HepG2 (cell line): ENCODE data around the gene UGT1A8. TPM values are rescaled to one million over a fixed set of nuclear protein-coding genes. Genes with fewer than 3 reads are reported as not detected.

Experiments used
- ATAC-seq: fragments of 200-7000 bp; cut with Tn5 transposase; 3 replicates; pipeline ENCODE4 v1.9.1; 2020; ENCODE audit warnings: mild to moderate bottlenecking, moderate library complexity
- BruUV-seq: library from RNA; stranded (reverse); fragments of 400-500 nt; replicated peaks from 2 replicates; lab custom pipeline; 2021; lab: Mats Ljungman, UMichigan
- CTCF ChIA-PET: fragments of 300-600 bp; formaldehyde crosslinking; extraction: SDS; loops from one replicate; lab custom pipeline; 2021; ENCODE audit warnings: low total read pairs, inconsistent platforms, low intra/inter-chr PET ratio; lab: Yijun Ruan, JAX
- POLR2A ChIA-PET: fragments of 350-600 bp; sonication (Branson Sonifier 250); formaldehyde crosslinking; loops from one replicate; lab custom pipeline; 2020; ENCODE audit warnings: antibody characterized with exemption, inconsistent platforms; lab: Yijun Ruan, JAX
- DNase-seq: peaks from one replicate; pipeline ENCODE4 v3.0.0-alpha.2; 2015; ENCODE audit warnings: low spot score
- FAIRE-seq: peaks from 3 replicates; lab custom pipeline; 2011; peaks lifted over from hg19 to GRCh38; lab: Jason Lieb, UNC
- H2AFZ ChIP-seq: one replicate; pipeline ENCODE4 v1.6.1; 2011; ENCODE audit warnings: low read length, inconsistent platforms
- H3K27ac ChIP-seq: fragments of 300-600 bp; 3 replicates; pipeline ENCODE4 v1.8.0; 2011; ENCODE audit warnings: mixed run types, mild to moderate bottlenecking, mixed read lengths, low read length, inconsistent platforms; ENCODE audit not compliant: insufficient read depth; ENCODE audit errors: extremely low read length
- H3K27me3 ChIP-seq, 2 experiments: fragments of 200-600 bp in 1 of 2; 2 replicates in 1 of 2; 3 replicates in 1 of 2; pipeline versions ENCODE4 v1.6.0 to v1.8.0; 2011; ENCODE audit warnings: low read length in 2 of 2, mild to moderate bottlenecking in 2 of 2, moderate library complexity in 2 of 2, inconsistent platforms in 1 of 2; ENCODE audit not compliant: insufficient read depth in 2 of 2, control insufficient read depth in 1 of 2
- H3K36me3 ChIP-seq, 2 experiments: fragments of 200-600 bp in 1 of 2; replicated peaks in 1 of 2; 2 replicates in 1 of 2; 3 replicates in 1 of 2; pipeline versions ENCODE4 v1.5.1 to v1.8.0; 2011; ENCODE audit warnings: low read length in 2 of 2, inconsistent platforms in 1 of 2; ENCODE audit not compliant: insufficient read depth in 2 of 2, control insufficient read depth in 1 of 2
- H3K4me1 ChIP-seq: 2 replicates; pipeline ENCODE4 v1.5.1; 2012; ENCODE audit warnings: low read length, inconsistent platforms; ENCODE audit not compliant: insufficient read depth
- H3K4me2 ChIP-seq: 2 replicates; pipeline ENCODE4 v1.6.0; 2011; ENCODE audit warnings: low read depth, low read length, inconsistent platforms
- H3K4me3 ChIP-seq, 3 experiments: fragments of 200-600 bp in 1 of 3; sonication (generic), shearing (Covaris generic) in 1 of 3; replicated peaks in 1 of 3; 2 replicates each; pipeline ENCODE4 v1.5.1; 2011 to 2016; ENCODE audit warnings: low read length in 3 of 3, inconsistent platforms in 2 of 3, low read depth in 2 of 3, mild to moderate bottlenecking in 2 of 3, control low read depth in 1 of 3, mixed read lengths in 1 of 3; ENCODE audit not compliant: insufficient read depth in 1 of 3
- H3K79me2 ChIP-seq: one replicate; pipeline ENCODE4 v1.6.1; 2011; ENCODE audit warnings: low read length, inconsistent platforms; ENCODE audit not compliant: insufficient read depth
- H3K9ac ChIP-seq: 2 replicates; pipeline ENCODE4 v1.6.0; 2011; ENCODE audit warnings: mild to moderate bottlenecking, low read depth, low read length, inconsistent platforms; ENCODE audit not compliant: insufficient read depth
- H3K9me3 ChIP-seq: 2 replicates; pipeline ENCODE4 v1.5.1; 2012; ENCODE audit warnings: mild to moderate bottlenecking, low read length
- H4K20me1 ChIP-seq: 2 replicates; pipeline ENCODE4 v1.6.0; 2011; ENCODE audit warnings: inconsistent platforms, mild to moderate bottlenecking, low read length, moderate library complexity; ENCODE audit not compliant: insufficient read depth
- FOXA3 ChIP-seq: IDR thresholded peaks from 2 replicates; pipeline ENCODE4 v1.6.1; 2016; ENCODE audit warnings: missing genetic modification reagents, missing compliant biosample characterization
- KAT2B ChIP-seq: fragments of 150-350 bp; IDR thresholded peaks from 2 replicates; pipeline ENCODE4 v1.6.1; 2014; ENCODE audit warnings: low read depth, low read length, borderline replicate concordance
- MAFK ChIP-seq, 2 experiments: IDR thresholded peaks in 1 of 2; conservative IDR thresholded peaks in 1 of 2; 2 replicates each; pipeline ENCODE4 v1.6.1; 2011; ENCODE audit warnings: improper control_type of control experiment in 2 of 2, low read length in 2 of 2
- PCBP1 ChIP-seq: fragments of 200-400 bp; formaldehyde crosslinking; IDR thresholded peaks from 2 replicates; pipeline ENCODE4 v1.6.1; 2017; ENCODE audit warnings: mild to moderate bottlenecking, low read depth, low read length, borderline replicate concordance
- SNRNP70 ChIP-seq: fragments of 200-400 bp; formaldehyde crosslinking; IDR thresholded peaks from 2 replicates; pipeline ENCODE4 v1.6.1; 2017; ENCODE audit warnings: mild to moderate bottlenecking, low read depth, low read length, moderate library complexity
- ZNF816 ChIP-seq: sonication (generic); formaldehyde crosslinking; IDR thresholded peaks from 2 replicates; pipeline ENCODE4 v1.8.0; 2022; ENCODE audit warnings: missing genetic modification reagents, mild to moderate bottlenecking, borderline replicate concordance
- ZNF83 ChIP-seq: sonication (generic); formaldehyde crosslinking; IDR thresholded peaks from 2 replicates; pipeline ENCODE4 v1.4.0; 2020; ENCODE audit warnings: missing genetic modification reagents, mild to moderate bottlenecking, borderline replicate concordance
- WGBS: methylation state at CpG from one replicate; pipeline ENCODE4 v1.1.6; 2017; ENCODE audit warnings: low lambda C conversion rate; 5-methylcytosine and 5-hydroxymethylcytosine counted together
- in situ Hi-C: cut with HindIII; loops from 2 replicates; pipeline ENCODE4 v1.10.0; 2017; ENCODE audit warnings: low pct_unique_long_range_greater_than_20kb; ENCODE audit not compliant: extremely low pct_ligation_motif_present
- intact Hi-C: fragments of 100-400 bp; cut with micrococcal nuclease; formaldehyde crosslinking; loops from one replicate; pipeline ENCODE4 v1.10.0; 2022; ENCODE audit not compliant: unreplicated experiment
- polyA plus RNA-seq, 8 experiments: library from polyadenylated mRNA; depleted of rRNA in 3 of 8; stranded (reverse) in 7 of 8; unstranded in 1 of 8; fragments of >200 nt; fragmentation: Illumina TruSeq in 4 of 8; extraction: Trizol in 4 of 8; gene quantifications; 2 replicates each; pipeline versions ENCODE4 v1.2.1 to v1.2.3, GENCODE V29; 2011 to 2016; ENCODE audit warnings: low read depth in 4 of 8, missing spikeins in 1 of 8, mixed read lengths in 1 of 8; ENCODE audit not compliant: insufficient read depth in 1 of 8
- total RNA-seq, 5 experiments: library from RNA; depleted of rRNA; stranded (reverse); fragments of >200 nt; fragmentation: Illumina TruSeq; extraction: Trizol; gene quantifications; 2 replicates each; pipeline ENCODE4 v1.2.3, GENCODE V29; 2016; ENCODE audit warnings: low read depth in 1 of 5
- TF ChIP-seq, protein P1 (sequence below): IDR thresholded peaks from 2 replicates; pipeline ENCODE4 v1.6.1; 2016; ENCODE audit warnings: missing compliant biosample characterization, missing genetic modification reagents, borderline replicate concordance
- TF ChIP-seq, protein P2 (sequence below): sonication (generic); formaldehyde crosslinking; IDR thresholded peaks from 2 replicates; pipeline ENCODE4 v1.5.0; 2020; ENCODE audit warnings: missing genetic modification reagents, mild to moderate bottlenecking, borderline replicate concordance
- TF ChIP-seq, protein P3 (sequence below): IDR thresholded peaks from 2 replicates; pipeline ENCODE4 v1.6.1; 2016; ENCODE audit warnings: missing biosample characterization, missing genetic modification reagents, low read depth

Gene UGT1A8
- total and polyA plus RNA-seq, 2 of the 13 experiments (the other 11 are each of a cell fraction or from before 2014, with no cell fraction given) = not detected

DNA sequence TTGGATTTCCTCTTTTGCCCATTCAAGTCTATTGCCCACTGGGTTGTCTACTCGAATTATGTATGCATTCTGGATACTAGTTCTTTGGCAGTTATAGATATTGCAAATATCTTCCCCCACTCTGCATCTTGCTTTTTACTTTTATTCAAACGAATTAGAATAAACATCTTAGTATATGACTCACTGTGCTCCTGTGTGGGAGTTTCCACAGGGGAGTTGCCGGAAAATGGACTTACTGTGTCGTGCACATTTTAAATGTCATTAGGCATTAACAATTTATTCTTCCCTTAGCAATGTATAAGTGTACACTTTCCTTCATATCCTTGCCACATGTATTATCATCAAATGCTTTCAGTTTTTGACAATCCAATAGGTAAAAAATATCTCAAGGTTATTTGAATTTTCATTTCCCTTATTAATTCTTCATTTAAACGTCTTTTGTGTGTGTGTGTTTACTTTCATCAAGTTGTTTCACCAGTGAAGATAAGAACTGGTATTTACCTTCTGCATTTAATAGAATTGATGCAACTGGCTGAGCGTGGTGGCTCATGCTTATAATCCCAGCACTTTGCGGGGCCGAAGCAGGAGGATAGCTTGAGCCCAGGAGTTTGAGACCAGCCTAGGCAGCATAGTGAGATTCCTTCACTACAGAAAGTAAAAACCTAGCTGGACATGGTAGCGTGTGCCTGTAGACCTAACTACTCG, 90.7 kb downstream of the UGT1A8 start:
- no peaks in the 10 kb centered on the region for H3K27me3 ChIP-seq
- intact Hi-C loops (no loop called here), in situ Hi-C loops (no loop called here)
- H3K4me2 ChIP-seq = no peak overlapping the region
- no peak overlapping the region for H3K9ac ChIP-seq
- FAIRE-seq (no peak), DNase-seq (no peak), ATAC-seq (no peak)
- ChIA-PET CTCF (no interaction called here), POLR2A (no interaction called here)
- H2AFZ ChIP-seq = no peak overlapping the region
- H3K4me1 ChIP-seq = no peaks in the 10 kb centered on the region
- H3K27ac ChIP-seq = no peak overlapping the region
- H3K36me3 ChIP-seq = no peaks in the 10 kb centered on the region
- TF ChIP-seq PCBP1 = no peak
- 64% methylated on average over 10 of the region's 10 CpGs for WGBS
- H3K79me2 ChIP-seq = no peaks in the 10 kb centered on the region
- H4K20me1 ChIP-seq = no peaks in the 10 kb centered on the region
- no TSS peak for BruUV-seq
- H3K9me3 ChIP-seq = no peaks in the 10 kb centered on the region
- H3K4me3 ChIP-seq = no peak overlapping the region

DNA sequence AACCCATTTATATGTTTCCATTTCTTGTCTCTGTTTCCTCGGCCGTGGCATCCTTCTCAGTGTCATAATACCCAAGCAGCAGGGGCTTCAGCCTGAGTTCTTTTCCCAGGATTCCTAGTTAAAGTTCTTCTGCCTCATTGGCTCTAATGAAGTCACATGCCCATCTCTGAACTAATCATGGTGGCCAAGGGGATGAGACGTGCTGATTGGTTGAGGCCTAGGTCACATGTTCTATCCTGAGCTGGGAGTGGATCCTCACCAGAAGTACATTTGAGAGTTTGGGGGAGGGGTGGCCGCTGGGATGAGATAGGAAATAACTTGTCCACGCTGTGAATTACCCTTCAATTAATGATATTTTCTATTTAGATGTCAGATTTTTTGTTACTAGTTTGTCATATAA, 91.5 kb downstream of the UGT1A8 start:
- Histone ChIP-seq H3K9ac (no peak overlapping the region), H3K4me3 (no peak overlapping the region), H3K36me3 (no peaks in the 10 kb centered on the region), H3K4me1 (no peaks in the 10 kb centered on the region), H3K79me2 (no peaks in the 10 kb centered on the region), H3K9me3 (no peaks in the 10 kb centered on the region), H2AFZ (no peak overlapping the region), H3K27me3 (no peaks in the 10 kb centered on the region), H3K4me2 (no peak overlapping the region), H4K20me1 (no peaks in the 10 kb centered on the region), H3K27ac (no peak overlapping the region)
- in situ Hi-C loops = no loop called here
- DNase-seq (no peak), FAIRE-seq (no peak), ATAC-seq (no peak)
- TF ChIP-seq MAFK (conservative IDR thresholded peaks at IDR 0.05 in 1 of 2, IDR thresholded peaks at IDR 0.05 in 1 of 2; ENCODE audit: low read length in 2 of 2) = no peak
- TF ChIP-seq, protein P1, sequence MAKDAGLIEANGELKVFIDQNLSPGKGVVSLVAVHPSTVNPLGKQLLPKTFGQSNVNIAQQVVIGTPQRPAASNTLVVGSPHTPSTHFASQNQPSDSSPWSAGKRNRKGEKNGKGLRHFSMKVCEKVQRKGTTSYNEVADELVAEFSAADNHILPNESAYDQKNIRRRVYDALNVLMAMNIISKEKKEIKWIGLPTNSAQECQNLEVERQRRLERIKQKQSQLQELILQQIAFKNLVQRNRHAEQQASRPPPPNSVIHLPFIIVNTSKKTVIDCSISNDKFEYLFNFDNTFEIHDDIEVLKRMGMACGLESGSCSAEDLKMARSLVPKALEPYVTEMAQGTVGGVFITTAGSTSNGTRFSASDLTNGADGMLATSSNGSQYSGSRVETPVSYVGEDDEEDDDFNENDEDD (CRISPR knock-in tag) = no peak
- no peak for TF ChIP-seq FOXA3 (CRISPR knock-in tag)
- TF ChIP-seq SNRNP70 = no peak
- TF ChIP-seq, protein P2, sequence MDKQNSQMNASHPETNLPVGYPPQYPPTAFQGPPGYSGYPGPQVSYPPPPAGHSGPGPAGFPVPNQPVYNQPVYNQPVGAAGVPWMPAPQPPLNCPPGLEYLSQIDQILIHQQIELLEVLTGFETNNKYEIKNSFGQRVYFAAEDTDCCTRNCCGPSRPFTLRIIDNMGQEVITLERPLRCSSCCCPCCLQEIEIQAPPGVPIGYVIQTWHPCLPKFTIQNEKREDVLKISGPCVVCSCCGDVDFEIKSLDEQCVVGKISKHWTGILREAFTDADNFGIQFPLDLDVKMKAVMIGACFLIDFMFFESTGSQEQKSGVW = no peak
- no peak for TF ChIP-seq KAT2B
- TF ChIP-seq, protein P3, sequence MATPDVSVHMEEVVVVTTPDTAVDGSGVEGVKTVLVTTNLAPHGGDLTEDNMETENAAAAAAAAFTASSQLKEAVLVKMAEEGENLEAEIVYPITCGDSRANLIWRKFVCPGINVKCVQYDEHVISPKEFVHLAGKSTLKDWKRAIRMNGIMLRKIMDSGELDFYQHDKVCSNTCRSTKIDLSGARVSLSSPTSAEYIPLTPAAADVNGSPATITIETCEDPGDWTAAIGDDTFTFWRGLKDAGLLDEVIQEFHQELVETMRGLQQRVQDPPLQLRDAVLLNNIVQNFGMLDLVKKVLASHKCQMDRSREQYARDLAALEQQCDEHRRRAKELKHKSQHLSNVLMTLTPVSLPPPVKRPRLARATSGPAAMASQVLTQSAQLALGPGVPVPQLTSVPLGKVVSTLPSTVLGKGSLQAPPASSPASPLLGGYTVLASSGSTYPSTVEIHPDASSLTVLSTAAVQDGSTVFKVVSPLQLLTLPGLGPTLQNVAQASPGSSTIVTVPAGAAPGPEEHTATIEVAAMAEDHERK (CRISPR knock-in tag) = no peak
- TF ChIP-seq ZNF83 = no peak
- no peak for TF ChIP-seq ZNF816 (CRISPR knock-in tag)
- ChIA-PET CTCF (no interaction called here), POLR2A (no interaction called here)
- intact Hi-C loops = no loop called here
- 68% methylated on average over 5 of the region's 5 CpGs for WGBS
- no TSS peak for BruUV-seq
